ENCODE data around the gene FYCO1.

The FYCO1 gene

GRCh38 chr3:46021516-46021915 is 25.9 kb upstream of the FYCO1 start:
- TF ChIP-seq, protein P1, sequence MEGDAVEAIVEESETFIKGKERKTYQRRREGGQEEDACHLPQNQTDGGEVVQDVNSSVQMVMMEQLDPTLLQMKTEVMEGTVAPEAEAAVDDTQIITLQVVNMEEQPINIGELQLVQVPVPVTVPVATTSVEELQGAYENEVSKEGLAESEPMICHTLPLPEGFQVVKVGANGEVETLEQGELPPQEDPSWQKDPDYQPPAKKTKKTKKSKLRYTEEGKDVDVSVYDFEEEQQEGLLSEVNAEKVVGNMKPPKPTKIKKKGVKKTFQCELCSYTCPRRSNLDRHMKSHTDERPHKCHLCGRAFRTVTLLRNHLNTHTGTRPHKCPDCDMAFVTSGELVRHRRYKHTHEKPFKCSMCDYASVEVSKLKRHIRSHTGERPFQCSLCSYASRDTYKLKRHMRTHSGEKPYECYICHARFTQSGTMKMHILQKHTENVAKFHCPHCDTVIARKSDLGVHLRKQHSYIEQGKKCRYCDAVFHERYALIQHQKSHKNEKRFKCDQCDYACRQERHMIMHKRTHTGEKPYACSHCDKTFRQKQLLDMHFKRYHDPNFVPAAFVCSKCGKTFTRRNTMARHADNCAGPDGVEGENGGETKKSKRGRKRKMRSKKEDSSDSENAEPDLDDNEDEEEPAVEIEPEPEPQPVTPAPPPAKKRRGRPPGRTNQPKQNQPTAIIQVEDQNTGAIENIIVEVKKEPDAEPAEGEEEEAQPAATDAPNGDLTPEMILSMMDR (IDR thresholded peaks at IDR 0.05; ENCODE audit: extremely low read depth, insufficient read depth, missing control alignments), result no peak
- in situ Hi-C loops (cut with MboI; ENCODE audit: low pct_unique_long_range_greater_than_20kb, low sequenced_read_pairs, unreplicated experiment), result no loop called here
- DNase-seq (ENCODE audit: low spot score), result no peak

DNA sequence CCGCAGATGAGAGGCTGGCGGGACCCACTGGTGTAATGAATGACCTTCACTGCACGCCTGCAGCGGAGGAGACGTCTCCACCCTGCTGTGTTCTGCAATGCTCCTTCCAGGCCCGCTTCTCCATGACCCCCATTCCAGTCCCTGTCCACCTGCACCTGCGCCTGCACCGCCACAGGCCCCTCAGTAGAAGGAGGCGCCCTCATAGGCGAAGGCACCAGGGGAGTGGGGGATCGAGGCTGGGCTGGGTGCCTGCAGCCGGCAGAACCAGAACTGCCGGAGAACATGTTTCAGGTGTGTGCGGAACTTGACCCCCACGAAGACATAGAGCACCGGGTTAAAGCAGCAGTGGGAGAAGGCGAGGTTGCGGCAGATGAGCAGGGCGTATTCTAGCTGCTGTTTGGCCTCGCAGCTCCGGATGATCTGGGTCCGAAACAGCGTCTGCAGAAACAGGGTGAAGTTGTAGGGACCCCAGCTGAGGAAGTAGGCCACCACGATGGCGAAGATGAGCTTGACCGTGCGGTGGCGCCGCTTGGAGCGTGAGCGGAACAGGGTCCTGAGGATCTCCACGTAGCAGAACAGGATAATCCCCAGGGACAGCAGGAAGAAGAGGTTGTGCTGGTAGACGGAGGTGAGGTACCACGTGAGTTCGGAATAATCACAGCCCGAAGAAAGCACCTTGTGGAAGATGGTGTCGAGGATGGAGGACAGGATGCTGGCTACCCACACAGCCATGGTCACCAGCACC is 25.3 kb upstream of the FYCO1 start:
- TF ChIP-seq, protein P1 (IDR thresholded peaks at IDR 0.05; ENCODE audit: extremely low read depth, insufficient read depth, missing control alignments), result no peak
- in situ Hi-C loops (cut with MboI; ENCODE audit: low pct_unique_long_range_greater_than_20kb, low sequenced_read_pairs, unreplicated experiment), result no loop called here
- no peak for DNase-seq (ENCODE audit: low spot score)

DNA sequence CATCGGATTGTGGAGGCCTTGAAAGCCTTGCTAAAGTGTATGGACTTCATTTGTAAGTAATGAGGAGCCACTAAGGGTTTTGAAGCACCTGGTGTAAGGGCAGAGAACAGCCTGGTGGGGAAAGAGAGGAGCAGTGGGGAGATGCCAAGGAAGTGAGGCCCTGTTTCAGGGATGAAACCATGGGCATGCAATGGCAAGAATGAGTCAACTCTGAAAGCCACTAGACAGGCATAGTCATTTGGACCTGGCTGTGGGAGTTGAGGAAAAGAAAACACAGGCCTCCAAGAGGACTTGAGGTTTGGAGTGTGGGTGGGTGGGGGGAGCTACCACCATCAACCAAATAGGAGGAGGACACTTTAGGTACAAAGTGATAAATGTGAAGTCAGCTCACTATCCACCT is 24.1 kb upstream of the FYCO1 start:
- no peak for DNase-seq (ENCODE audit: low spot score)
- in situ Hi-C loops (cut with MboI; ENCODE audit: low pct_unique_long_range_greater_than_20kb, low sequenced_read_pairs, unreplicated experiment), result no loop called here
- TF ChIP-seq, protein P1 (IDR thresholded peaks at IDR 0.05; ENCODE audit: extremely low read depth, insufficient read depth, missing control alignments), result no peak

- TF ChIP-seq, protein P1 (IDR thresholded peaks at IDR 0.05; ENCODE audit: extremely low read depth, insufficient read depth, missing control alignments), result no peak
- in situ Hi-C loops (cut with MboI; ENCODE audit: low pct_unique_long_range_greater_than_20kb, low sequenced_read_pairs, unreplicated experiment), result no loop called here
- peak; percentile 45 for DNase-seq (ENCODE audit: low spot score)
These were observed 22.1 kb upstream of the FYCO1 start for GRCh38 chr3:46017720-46018119.

- DNase-seq (ENCODE audit: low spot score), result no peak
- TF ChIP-seq, protein P1 (IDR thresholded peaks at IDR 0.05; ENCODE audit: extremely low read depth, insufficient read depth, missing control alignments), result no peak
- in situ Hi-C loops (cut with MboI; ENCODE audit: low pct_unique_long_range_greater_than_20kb, low sequenced_read_pairs, unreplicated experiment), result no loop called here
These were observed 17.9 kb upstream of the FYCO1 start for GRCh38 chr3:46013316-46014094.

GRCh38 chr3:46012246-46012645 is 16.6 kb upstream of the FYCO1 start:
- no peak for DNase-seq (ENCODE audit: low spot score)
- in situ Hi-C loops (cut with MboI; ENCODE audit: low pct_unique_long_range_greater_than_20kb, low sequenced_read_pairs, unreplicated experiment), result no loop called here
- TF ChIP-seq, protein P1 (IDR thresholded peaks at IDR 0.05; ENCODE audit: extremely low read depth, insufficient read depth, missing control alignments), result no peak

All from GM13977 (cell line).